RWPE1 (cell line): ENCODE data around the gene YOD1.

ENCODE experiments used
- CTCF ChIA-PET: fragments of 350-600 bp; sonication (Branson Sonifier 250); formaldehyde crosslinking; extraction: SDS; loops from one replicate; lab custom pipeline; 2021; lab: Yijun Ruan, JAX
- POLR2A ChIA-PET: fragments of 400-600 bp; formaldehyde crosslinking; extraction: SDS; loops from one replicate; lab custom pipeline; 2020; ENCODE audit warnings: antibody characterized with exemption; ENCODE audit not compliant: low non-redundant PET; lab: Yijun Ruan, JAX
- DNase-seq: peaks from one replicate; pipeline ENCODE4 v3.0.0; 2012; ENCODE audit warnings: low spot score
- H3K27ac ChIP-seq: fragments of 450-650 bp; 2 replicates; pipeline ENCODE4 v1.5.1; 2017
- TF ChIP-seq, protein P1 (sequence below): fragments of 450-650 bp; conservative IDR thresholded peaks from 2 replicates; pipeline ENCODE4 v1.5.1; 2017; ENCODE audit warnings: low read depth, mild to moderate bottlenecking

YOD1 gene

DNA sequence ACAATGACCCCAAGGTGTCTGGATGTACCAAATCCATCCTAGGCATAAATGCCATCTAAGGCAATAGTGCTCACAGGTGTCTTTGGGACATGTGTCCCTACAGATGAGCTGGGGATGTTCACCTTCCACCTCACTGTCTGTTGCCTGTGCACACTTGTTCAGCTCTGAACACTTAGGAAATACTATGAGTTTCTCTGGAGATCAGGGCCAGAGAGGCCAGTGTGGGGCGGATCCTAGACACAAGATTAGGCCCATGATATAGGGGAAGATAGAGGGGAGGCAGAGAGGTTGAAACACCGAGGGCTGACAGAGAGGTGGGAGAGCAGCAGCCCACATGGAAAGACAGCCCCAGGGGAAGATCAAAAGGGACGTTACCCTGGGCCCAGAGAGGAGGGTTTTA is 44.1 kb downstream of the YOD1 start:
- H3K27ac ChIP-seq, result peak overlapping the region; percentile 94
- no peak for DNase-seq
- ChIA-PET POLR2A (no interaction called here), CTCF (interaction anchor here (1.0 to 1.5 kb wide), 2 partner anchors 13 to 25 kb away, joined by 3 read pairs; no protein-coding TSS in a partner anchor)
- TF ChIP-seq, protein P1, sequence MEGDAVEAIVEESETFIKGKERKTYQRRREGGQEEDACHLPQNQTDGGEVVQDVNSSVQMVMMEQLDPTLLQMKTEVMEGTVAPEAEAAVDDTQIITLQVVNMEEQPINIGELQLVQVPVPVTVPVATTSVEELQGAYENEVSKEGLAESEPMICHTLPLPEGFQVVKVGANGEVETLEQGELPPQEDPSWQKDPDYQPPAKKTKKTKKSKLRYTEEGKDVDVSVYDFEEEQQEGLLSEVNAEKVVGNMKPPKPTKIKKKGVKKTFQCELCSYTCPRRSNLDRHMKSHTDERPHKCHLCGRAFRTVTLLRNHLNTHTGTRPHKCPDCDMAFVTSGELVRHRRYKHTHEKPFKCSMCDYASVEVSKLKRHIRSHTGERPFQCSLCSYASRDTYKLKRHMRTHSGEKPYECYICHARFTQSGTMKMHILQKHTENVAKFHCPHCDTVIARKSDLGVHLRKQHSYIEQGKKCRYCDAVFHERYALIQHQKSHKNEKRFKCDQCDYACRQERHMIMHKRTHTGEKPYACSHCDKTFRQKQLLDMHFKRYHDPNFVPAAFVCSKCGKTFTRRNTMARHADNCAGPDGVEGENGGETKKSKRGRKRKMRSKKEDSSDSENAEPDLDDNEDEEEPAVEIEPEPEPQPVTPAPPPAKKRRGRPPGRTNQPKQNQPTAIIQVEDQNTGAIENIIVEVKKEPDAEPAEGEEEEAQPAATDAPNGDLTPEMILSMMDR, result no peak

DNA sequence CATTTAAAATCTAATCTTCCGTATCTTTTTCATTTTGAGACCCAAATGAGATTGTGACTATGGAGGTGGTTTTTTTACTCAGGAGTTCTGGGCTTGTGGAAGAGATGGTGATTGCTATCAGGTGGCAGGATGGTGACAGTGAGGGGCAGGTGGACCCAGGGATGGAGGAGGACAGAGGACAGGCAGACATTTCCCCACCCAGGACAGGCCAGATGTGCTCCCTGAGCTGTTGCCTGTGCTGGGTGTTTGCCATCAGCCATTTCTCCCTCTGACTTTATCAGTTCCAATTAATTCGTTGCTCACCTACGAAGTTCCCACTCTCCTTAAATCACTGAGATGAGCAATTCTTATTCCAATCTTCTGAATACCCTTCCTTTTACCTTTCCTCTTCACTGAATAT is 44.9 kb downstream of the YOD1 start:
- ChIA-PET POLR2A (interaction anchor here (1.1 kb wide), 1 partner anchor 15 kb away, joined by 3 read pairs; no protein-coding TSS in a partner anchor), CTCF (interaction anchor here (0.5 to 1.5 kb wide), 5 partner anchors 14 to 982 kb away, joined by 3 read pairs; partner anchors contain the start of gene CTSE)
- TF ChIP-seq, protein P1, result no peak
- peak overlapping the region; percentile 71 for H3K27ac ChIP-seq
- DNase-seq, result no peak

DNA sequence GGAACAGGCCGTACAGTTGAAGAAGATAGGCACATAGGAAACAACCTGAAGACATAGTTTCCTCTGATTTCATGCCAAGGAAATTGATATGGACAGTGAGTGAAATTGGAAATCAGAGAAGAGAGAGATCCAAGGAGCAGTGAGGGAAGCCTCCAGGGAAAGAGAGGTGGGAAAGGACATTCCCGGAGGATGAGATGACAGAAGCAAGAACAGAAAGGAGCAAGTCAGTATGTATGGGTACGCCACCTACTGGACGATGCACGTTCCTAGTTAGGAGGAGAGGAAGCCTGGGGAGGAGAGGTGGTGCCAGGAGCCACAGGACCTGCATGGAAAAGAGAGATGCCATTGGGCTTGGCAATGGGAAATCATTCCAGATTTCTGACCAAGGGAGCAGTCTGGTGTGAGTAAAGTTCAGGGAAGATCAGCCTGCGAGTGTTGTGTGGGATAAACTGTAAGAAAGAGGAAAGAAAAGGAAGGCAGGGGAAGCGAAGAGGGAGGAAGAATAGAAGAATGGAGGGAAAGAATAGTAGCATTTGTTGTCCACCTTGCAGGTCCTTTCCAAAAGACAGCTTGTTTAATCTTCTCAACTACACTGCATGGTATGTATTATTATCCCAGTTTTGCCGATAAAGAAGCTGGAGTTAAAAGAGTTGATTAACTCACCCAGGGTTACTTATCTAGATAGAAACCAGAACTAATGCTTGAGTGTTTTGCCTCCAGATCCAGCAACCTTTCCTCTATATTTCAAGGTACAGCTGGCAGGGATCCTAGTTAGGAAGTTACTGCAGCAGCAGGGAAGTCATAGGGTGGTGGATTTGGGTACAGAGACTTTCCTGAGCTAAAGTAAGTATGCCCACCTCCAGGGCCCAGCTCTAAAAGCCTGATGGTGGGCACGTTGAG is 45.8 kb downstream of the YOD1 start:
- peak; percentile 57 for DNase-seq
- TF ChIP-seq, protein P1, result peak; percentile 52
- CTCF ChIA-PET, result interaction anchor here (0.5 to 1.5 kb wide), 3 partner anchors 15 to 396 kb away, joined by 3 to 4 read pairs (median 3); no protein-coding TSS in a partner anchor
- peak overlapping the region; percentile 71 for H3K27ac ChIP-seq
- POLR2A ChIA-PET, result interaction anchor here (1.1 kb wide), 1 partner anchor 16 kb away, joined by 3 read pairs; no protein-coding TSS in a partner anchor

DNA sequence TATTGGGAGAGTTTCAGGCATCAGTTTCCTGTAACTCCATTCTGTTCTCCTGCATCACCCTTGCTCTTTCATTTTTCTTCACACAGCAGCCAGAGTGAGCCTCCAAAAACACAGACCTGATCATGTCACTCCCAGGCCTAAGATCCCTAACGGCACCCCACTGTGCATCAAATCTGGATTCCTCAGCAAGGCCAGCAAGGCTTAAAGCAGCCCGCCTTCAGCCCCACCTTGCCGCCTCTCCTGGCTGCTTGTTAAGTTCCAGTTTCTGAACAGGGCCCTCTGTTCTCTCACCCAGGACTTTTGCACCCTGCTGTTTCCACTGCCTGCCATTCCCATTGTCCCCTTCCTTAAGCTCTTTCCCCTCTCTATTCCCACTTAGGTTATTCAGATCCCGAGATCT is 47.8 kb downstream of the YOD1 start:
- TF ChIP-seq, protein P1, result no peak
- DNase-seq, result no peak
- ChIA-PET POLR2A (no interaction called here), CTCF (interaction anchor here (0.6 kb wide), 1 partner anchor 490 kb away, joined by 4 read pairs; no protein-coding TSS in a partner anchor)
- H3K27ac ChIP-seq, result peak overlapping the region; percentile 79

DNA sequence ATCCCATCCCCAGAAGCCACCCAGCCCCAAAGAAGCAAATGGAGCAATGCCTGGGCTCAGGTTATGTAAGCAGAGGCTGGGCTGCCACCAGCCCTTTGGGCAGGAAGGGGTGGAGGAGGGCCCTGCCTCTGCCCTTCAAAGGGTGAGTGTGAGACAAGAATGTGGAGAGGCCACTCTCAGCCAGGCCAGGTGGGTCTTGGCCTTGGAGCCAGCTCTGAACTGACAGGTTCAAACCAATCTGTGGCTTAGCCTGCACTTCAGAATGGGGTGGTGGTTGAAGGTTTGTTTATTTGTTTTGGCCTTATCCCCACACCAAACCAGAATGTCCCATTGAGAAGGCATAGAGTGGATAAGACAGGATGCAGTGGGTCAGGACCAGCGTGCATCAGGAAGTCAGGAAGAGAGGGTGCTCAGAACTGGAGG is 48.3 kb downstream of the YOD1 start:
- TF ChIP-seq, protein P1, result no peak
- CTCF ChIA-PET, result interaction anchor here (0.6 kb wide), 1 partner anchor 490 kb away, joined by 4 read pairs; no protein-coding TSS in a partner anchor
- DNase-seq, result peak; percentile 41
- peak overlapping the region; percentile 79 for H3K27ac ChIP-seq
- POLR2A ChIA-PET, result no interaction called here

DNA sequence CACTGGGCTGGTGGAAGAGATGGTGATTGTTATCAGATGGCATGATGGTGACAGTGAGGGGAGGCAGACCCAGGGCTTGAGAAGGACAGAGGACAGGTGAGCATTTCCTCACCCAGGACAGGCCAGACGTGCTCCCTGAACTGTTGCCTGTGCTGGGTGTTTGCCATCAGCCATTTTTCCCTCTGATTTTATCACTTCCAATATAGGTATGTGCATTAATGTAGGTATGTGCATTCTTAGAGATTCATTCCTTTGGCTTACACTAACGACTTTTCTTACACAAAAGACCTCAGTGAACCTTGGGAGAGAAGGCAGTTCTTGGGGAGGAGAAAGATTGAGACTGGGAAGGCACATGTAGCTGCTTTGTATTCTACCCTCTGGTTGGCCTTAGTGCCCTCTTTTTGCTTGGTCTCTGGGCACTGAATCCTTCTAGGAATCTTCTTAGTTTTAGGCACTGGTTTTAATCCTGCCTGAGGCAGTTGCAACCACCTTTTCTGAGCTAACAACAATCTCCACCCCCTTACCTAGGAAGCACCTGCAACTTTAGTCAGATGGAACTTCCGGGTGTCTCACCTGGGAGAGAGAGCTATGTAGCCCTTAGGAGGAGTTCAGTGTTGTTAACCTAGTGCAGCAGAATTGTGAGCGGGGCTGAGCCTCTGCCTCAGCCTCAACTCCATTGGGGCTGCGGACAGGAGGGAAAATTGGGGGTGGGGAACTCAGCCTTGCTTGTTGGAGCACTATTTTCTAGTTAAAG is 49.3 kb downstream of the YOD1 start:
- H3K27ac ChIP-seq, result no peak overlapping the region
- ChIA-PET CTCF (interaction anchor here (0.7 kb wide), 1 partner anchor 1380 kb away, joined by 4 read pairs; no protein-coding TSS in a partner anchor), POLR2A (no interaction called here)
- TF ChIP-seq, protein P1, result no peak
- DNase-seq, result no peak
